H9 (cell line): ENCODE results near the gene TNRC6C. TPM values are rescaled to one million over a fixed set of nuclear protein-coding genes. Genes with fewer than 3 reads are reported as not detected.

ENCODE experiments used
- DNase-seq: peaks from one replicate; pipeline ENCODE4 v3.0.0-alpha.2; 2017
- H2AFZ ChIP-seq: one replicate; pipeline ENCODE4 v1.6.1; 2013; ENCODE audit warnings: mild to moderate bottlenecking, low read length, control low read depth, moderate library complexity
- H2AK5ac ChIP-seq: 2 replicates; pipeline ENCODE4 v1.6.1; 2013; ENCODE audit warnings: low read length, control low read depth, mixed read lengths; ENCODE audit not compliant: insufficient read length
- H2BK120ac ChIP-seq: one replicate; pipeline ENCODE4 v1.6.1; 2013; ENCODE audit warnings: low read depth, mild to moderate bottlenecking, low read length, control low read depth, inconsistent platforms; ENCODE audit not compliant: poor library complexity, severe bottlenecking
- H2BK12ac ChIP-seq: 2 replicates; pipeline ENCODE4 v1.6.1; 2013; ENCODE audit warnings: low read length, control low read depth, mixed read lengths, low read depth; ENCODE audit not compliant: insufficient read length
- H2BK15ac ChIP-seq: 2 replicates; pipeline ENCODE4 v1.6.1; 2013; ENCODE audit warnings: low read depth, low read length, control low read depth
- H2BK20ac ChIP-seq: one replicate; pipeline ENCODE4 v1.6.1; 2013; ENCODE audit warnings: low read depth, mild to moderate bottlenecking, low read length, control low read depth, inconsistent platforms; ENCODE audit not compliant: poor library complexity, severe bottlenecking
- H2BK5ac ChIP-seq: 2 replicates; pipeline ENCODE4 v1.6.1; 2013; ENCODE audit warnings: low read length, control low read depth, mixed read lengths; ENCODE audit not compliant: insufficient read length
- H3K14ac ChIP-seq: 2 replicates; pipeline ENCODE4 v1.6.1; 2013; ENCODE audit warnings: low read length, control low read depth; ENCODE audit not compliant: insufficient read depth
- H3K18ac ChIP-seq: 2 replicates; pipeline ENCODE4 v1.6.1; 2013; ENCODE audit warnings: low read depth, mild to moderate bottlenecking, mixed read lengths, low read length, control low read depth; ENCODE audit not compliant: insufficient read length
- H3K23ac ChIP-seq: 2 replicates; pipeline ENCODE4 v1.6.1; 2013; ENCODE audit warnings: low read length, control low read depth, mixed read lengths, low read depth; ENCODE audit not compliant: insufficient read length
- H3K23me2 ChIP-seq: 2 replicates; pipeline ENCODE4 v1.6.1; 2013; ENCODE audit warnings: low read depth, mild to moderate bottlenecking, mixed read lengths, low read length, control low read depth; ENCODE audit not compliant: insufficient read length, poor library complexity, severe bottlenecking
- H3K27ac ChIP-seq: 2 replicates; pipeline ENCODE4 v1.5.1; 2013; ENCODE audit warnings: low read length, control low read depth, mixed read lengths, low read depth; ENCODE audit not compliant: insufficient read length
- H3K27me3 ChIP-seq: 2 replicates; pipeline ENCODE4 v1.6.1; 2013; ENCODE audit warnings: low read length, control low read depth, inconsistent platforms; ENCODE audit not compliant: insufficient read depth
- H3K4ac ChIP-seq: 2 replicates; pipeline ENCODE4 v1.6.1; 2013; ENCODE audit warnings: low read depth, mild to moderate bottlenecking, control low read depth, inconsistent platforms, low read length, moderate library complexity
- H3K4me1 ChIP-seq: 2 replicates; pipeline ENCODE4 v1.6.1; 2013; ENCODE audit warnings: low read length, control low read depth, inconsistent platforms; ENCODE audit not compliant: insufficient read depth
- H3K4me2 ChIP-seq: 2 replicates; pipeline ENCODE4 v1.6.1; 2013; ENCODE audit warnings: low read length, control low read depth, mixed read lengths; ENCODE audit not compliant: insufficient read length, insufficient read depth
- H3K56ac ChIP-seq: 2 replicates; pipeline ENCODE4 v1.6.1; 2013; ENCODE audit warnings: low read depth, mild to moderate bottlenecking, mixed read lengths, low read length, control low read depth; ENCODE audit not compliant: insufficient read length
- H3K79me1 ChIP-seq: 2 replicates; pipeline ENCODE4 v1.6.1; 2013; ENCODE audit warnings: low read depth, mild to moderate bottlenecking, moderate library complexity, low read length, control low read depth, inconsistent platforms; ENCODE audit not compliant: insufficient read depth, poor library complexity, severe bottlenecking
- H3K79me2 ChIP-seq: 2 replicates; pipeline ENCODE4 v1.6.1; 2013; ENCODE audit warnings: low read length, control low read depth, inconsistent platforms; ENCODE audit not compliant: insufficient read depth
- H3K9ac ChIP-seq: 2 replicates; pipeline ENCODE4 v1.6.1; 2013; ENCODE audit warnings: low read length, control low read depth, mixed read lengths; ENCODE audit not compliant: insufficient read length; ENCODE audit errors: extremely low read depth
- H3K9me3 ChIP-seq: one replicate; pipeline ENCODE4 v1.6.1; 2013; ENCODE audit warnings: low read depth, low read length, inconsistent platforms; ENCODE audit not compliant: control insufficient read depth
- H3T11ph ChIP-seq: one replicate; pipeline ENCODE4 v1.6.1; 2013; ENCODE audit warnings: mild to moderate bottlenecking, low read length, control low read depth, inconsistent platforms
- H4K20me1 ChIP-seq: one replicate; pipeline ENCODE4 v1.6.1; 2013; ENCODE audit not compliant: control insufficient read depth, insufficient read length, insufficient read depth
- H4K5ac ChIP-seq: 2 replicates; pipeline ENCODE4 v1.6.1; 2013; ENCODE audit warnings: low read depth, mild to moderate bottlenecking, mixed read lengths, low read length, control low read depth; ENCODE audit not compliant: insufficient read length
- H4K8ac ChIP-seq: replicated peaks from 2 replicates; pipeline ENCODE4 v1.6.1; 2013; ENCODE audit warnings: low read length, control low read depth, mixed read lengths, low read depth; ENCODE audit not compliant: insufficient read length
- H4K91ac ChIP-seq: 2 replicates; pipeline ENCODE4 v1.6.1; 2013; ENCODE audit warnings: low read depth, mild to moderate bottlenecking, moderate library complexity, mixed read lengths, low read length, control low read depth; ENCODE audit not compliant: insufficient read length
- H3K27ac Mint-ChIP-seq, 3 experiments: 2 replicates in 2 of 3; 3 replicates in 1 of 3; pipeline ENCODE4 v1.8.0; 2020 to 2021; ENCODE audit warnings: mixed read lengths in 3 of 3, mild to moderate bottlenecking in 1 of 3, moderate library complexity in 1 of 3
- H3K27me3 Mint-ChIP-seq: 2 replicates; pipeline ENCODE4 v1.8.0; 2021; ENCODE audit warnings: low read depth, mild to moderate bottlenecking, moderate library complexity, mixed read lengths
- H3K36me3 Mint-ChIP-seq, 3 experiments: 2 replicates in 2 of 3; 3 replicates in 1 of 3; pipeline ENCODE4 v1.8.0; 2020 to 2021; ENCODE audit warnings: low read depth in 3 of 3, mixed read lengths in 3 of 3; ENCODE audit not compliant: insufficient read depth in 1 of 3
- H3K4me1 Mint-ChIP-seq, 2 experiments: 2 replicates each; pipeline ENCODE4 v1.8.0; 2020; ENCODE audit warnings: mixed read lengths in 2 of 2
- H3K4me3 Mint-ChIP-seq, 2 experiments: 2 replicates in 1 of 2; 3 replicates in 1 of 2; pipeline ENCODE4 v1.8.0; 2020 to 2021; ENCODE audit warnings: mild to moderate bottlenecking in 2 of 2, mixed read lengths in 2 of 2, moderate library complexity in 1 of 2
- H3K9me3 Mint-ChIP-seq, 2 experiments: 2 replicates in 1 of 2; 3 replicates in 1 of 2; pipeline ENCODE4 v1.8.0; 2020; ENCODE audit warnings: mild to moderate bottlenecking in 2 of 2, mixed read lengths in 2 of 2, moderate library complexity in 1 of 2
- WGBS: extraction: QIAGEN DNeasy Blood & Tissue Kit; methylation state at CpG from one replicate; pipeline ENCODE4 v1.1.7; 2013; ENCODE audit warnings: missing lambda C conversion rate, low lambda C conversion rate, mixed read lengths; ENCODE audit not compliant: insufficient read length; ENCODE audit errors: extremely low coverage; 5-methylcytosine and 5-hydroxymethylcytosine counted together
- total RNA-seq: library from RNA; stranded (reverse); gene quantifications from 2 replicates; pipeline ENCODE4 v1.2.1, GENCODE V29; 2021
- TF ChIP-seq, protein P1 (sequence below): fragments of 200-600 bp; sonication (generic); conservative IDR thresholded peaks from 3 replicates; pipeline ENCODE4 v1.8.0; 2021; ENCODE audit warnings: antibody characterized with exemption, mild to moderate bottlenecking

The TNRC6C gene
- total RNA-seq, 1 experiment from 2014 or later: 24.7 TPM

- H2BK5ac ChIP-seq: no peak overlapping the region
- no peaks in the 10 kb centered on the region; a peak in 1 of 5 replicates for H3K9me3 Mint-ChIP-seq
- no peak overlapping the region for H3K4ac ChIP-seq
- H3K4me1 ChIP-seq: no peaks in the 10 kb centered on the region
- H3K27ac ChIP-seq: no peak overlapping the region
- WGBS: no CpG with 5 or more reads among the region's 2 CpGs
- no peak overlapping the region for H3K9ac ChIP-seq
- peaks cover 2 to 3% of the 10 kb centered on the region in 2 experiments; a peak in 3 of 4 replicates for H3K4me1 Mint-ChIP-seq
- H3K14ac ChIP-seq: no peak overlapping the region
- H3K18ac ChIP-seq: no peak overlapping the region
- no peaks in the 10 kb centered on the region for H3K23me2 ChIP-seq
- no peak overlapping the region for H2BK15ac ChIP-seq
- H3K4me2 ChIP-seq: no peak overlapping the region
- no peak overlapping the region for H2BK12ac ChIP-seq
- H4K20me1 ChIP-seq: peaks cover 2% of the 10 kb centered on the region
- no peak overlapping the region for H3K27ac Mint-ChIP-seq
- H3K27me3 Mint-ChIP-seq: no peaks in the 10 kb centered on the region
- no peak overlapping the region for H2AFZ ChIP-seq
- TF ChIP-seq, protein P1, sequence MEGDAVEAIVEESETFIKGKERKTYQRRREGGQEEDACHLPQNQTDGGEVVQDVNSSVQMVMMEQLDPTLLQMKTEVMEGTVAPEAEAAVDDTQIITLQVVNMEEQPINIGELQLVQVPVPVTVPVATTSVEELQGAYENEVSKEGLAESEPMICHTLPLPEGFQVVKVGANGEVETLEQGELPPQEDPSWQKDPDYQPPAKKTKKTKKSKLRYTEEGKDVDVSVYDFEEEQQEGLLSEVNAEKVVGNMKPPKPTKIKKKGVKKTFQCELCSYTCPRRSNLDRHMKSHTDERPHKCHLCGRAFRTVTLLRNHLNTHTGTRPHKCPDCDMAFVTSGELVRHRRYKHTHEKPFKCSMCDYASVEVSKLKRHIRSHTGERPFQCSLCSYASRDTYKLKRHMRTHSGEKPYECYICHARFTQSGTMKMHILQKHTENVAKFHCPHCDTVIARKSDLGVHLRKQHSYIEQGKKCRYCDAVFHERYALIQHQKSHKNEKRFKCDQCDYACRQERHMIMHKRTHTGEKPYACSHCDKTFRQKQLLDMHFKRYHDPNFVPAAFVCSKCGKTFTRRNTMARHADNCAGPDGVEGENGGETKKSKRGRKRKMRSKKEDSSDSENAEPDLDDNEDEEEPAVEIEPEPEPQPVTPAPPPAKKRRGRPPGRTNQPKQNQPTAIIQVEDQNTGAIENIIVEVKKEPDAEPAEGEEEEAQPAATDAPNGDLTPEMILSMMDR: no peak
- H3K4me3 Mint-ChIP-seq: no peak overlapping the region
- no peak overlapping the region for H3K23ac ChIP-seq
- no peak overlapping the region for H4K5ac ChIP-seq
- no peak overlapping the region for H2AK5ac ChIP-seq
- H2BK20ac ChIP-seq: no peak overlapping the region
- H3K27me3 ChIP-seq: no peaks in the 10 kb centered on the region
- no peak overlapping the region for H4K91ac ChIP-seq
- no peaks in the 10 kb centered on the region for H3K79me2 ChIP-seq
- H4K8ac ChIP-seq: no peak overlapping the region
- no peaks in the 10 kb centered on the region for H3K79me1 ChIP-seq
- H2BK120ac ChIP-seq: no peak overlapping the region
- H3K9me3 ChIP-seq: no peaks in the 10 kb centered on the region
- no peak overlapping the region for H3T11ph ChIP-seq
- DNase-seq: no peak
- H3K36me3 Mint-ChIP-seq: peaks cover 41 to 51% (median 44%) of the 10 kb centered on the region in 3 experiments
- no peak overlapping the region for H3K56ac ChIP-seq
Measured at GRCh38 chr17:78046923-78047322, 88.4 kb downstream of the TNRC6C start.
